ENCODE results near the gene CACNG7. TPM values are rescaled to one million over a fixed set of nuclear protein-coding genes. Genes with fewer than 3 reads are reported as not detected.

Gene CACNG7
- total RNA-seq, 4 donors from 2014 or later = not detected

GRCh38 chr19:53883231-53883661, 25.8 kb upstream of the CACNG7 start:
- DNase-seq = no peak
- 4 to 5% methylated on average over 4 of the region's 19 CpGs for WGBS, 2 donors
- no peak overlapping the region for H3K4me3 ChIP-seq
- no peak overlapping the region for H3K27ac ChIP-seq
- intact Hi-C loops (cut with DNase I) = no loop called here
- no peaks in the 10 kb centered on the region for H3K9me3 ChIP-seq
- peaks cover 0 to 77% (median 17%) of the 10 kb centered on the region in 4 donors for H3K27me3 ChIP-seq
- peaks cover 12 to 39% (median 15%) of the 10 kb centered on the region in 3 donors for H3K4me1 ChIP-seq
- H3K36me3 ChIP-seq = no peaks in the 10 kb centered on the region
- no peak for TF ChIP-seq POLR2A (IDR thresholded peaks at IDR 0.05)

- Histone ChIP-seq H3K4me3 (no peak overlapping the region), H3K27ac (no peak overlapping the region), H3K9me3 (no peaks in the 10 kb centered on the region), H3K36me3 (no peaks in the 10 kb centered on the region), H3K27me3 (peaks cover 0 to 74% (median 17%) of the 10 kb centered on the region in 4 donors), H3K4me1 (peaks cover 10 to 37% (median 15%) of the 10 kb centered on the region in 3 donors)
- no peak for DNase-seq
- intact Hi-C loops (cut with DNase I) = no loop called here
- 18 to 24% methylated on average over 11 of the region's 11 CpGs for WGBS, 2 donors
- TF ChIP-seq CTCF (IDR thresholded peaks at IDR 0.05) (no peak), POLR2A (IDR thresholded peaks at IDR 0.05) (no peak)
Measured at GRCh38 chr19:53883741-53884140, 25.3 kb upstream of the CACNG7 start.

GRCh38 chr19:53884256-53884655, 24.8 kb upstream of the CACNG7 start:
- 36 to 46% methylated on average over 5 to 10 of the region's 12 CpGs for WGBS, 2 donors
- Histone ChIP-seq H3K36me3 (no peaks in the 10 kb centered on the region), H3K4me1 (peaks cover 7 to 31% (median 15%) of the 10 kb centered on the region in 3 donors), H3K27me3 (peaks cover 0 to 69% (median 17%) of the 10 kb centered on the region in 4 donors), H3K9me3 (no peaks in the 10 kb centered on the region), H3K27ac (no peak overlapping the region), H3K4me3 (no peak overlapping the region)
- intact Hi-C loops (cut with DNase I) = no loop called here
- TF ChIP-seq CTCF (IDR thresholded peaks at IDR 0.05) = no peak
- TF ChIP-seq POLR2A (IDR thresholded peaks at IDR 0.05) = no peak
- DNase-seq = no peak

- no peak for DNase-seq
- intact Hi-C loops (cut with DNase I) = no loop called here
- 83 to 95% methylated on average over 10 of the region's 10 CpGs for WGBS, 2 donors
- Histone ChIP-seq H3K27ac (no peak overlapping the region), H3K9me3 (peaks cover 0 to 3% (median 0%) of the 10 kb centered on the region in 3 donors), H3K27me3 (peaks cover 0 to 69% (median 17%) of the 10 kb centered on the region in 4 donors), H3K36me3 (no peaks in the 10 kb centered on the region), H3K4me3 (no peak overlapping the region), H3K4me1 (peaks cover 7 to 30% (median 15%) of the 10 kb centered on the region in 3 donors)
- TF ChIP-seq POLR2A (IDR thresholded peaks at IDR 0.05) (no peak), CTCF (IDR thresholded peaks at IDR 0.05) (no peak)
Measured at GRCh38 chr19:53885036-53885435, 24.0 kb upstream of the CACNG7 start.

GRCh38 chr19:53892301-53892980, 16.6 kb upstream of the CACNG7 start:
- no peak overlapping the region for H3K27ac ChIP-seq
- H3K9me3 ChIP-seq = peaks cover 0 to 4% (median 0%) of the 10 kb centered on the region in 3 donors
- 62 to 69% methylated on average over 17 to 22 of the region's 23 CpGs for WGBS, 2 donors
- H3K4me1 ChIP-seq = peaks cover 0 to 7% (median 0%) of the 10 kb centered on the region in 3 donors
- DNase-seq = no peak
- H3K4me3 ChIP-seq = no peak overlapping the region
- H3K27me3 ChIP-seq = peaks cover 0 to 82% (median 0%) of the 10 kb centered on the region in 4 donors
- TF ChIP-seq CTCF (IDR thresholded peaks at IDR 0.05) (no peak), POLR2A (IDR thresholded peaks at IDR 0.05) (no peak)
- intact Hi-C loops (cut with DNase I) = no loop called here
- H3K36me3 ChIP-seq = no peaks in the 10 kb centered on the region

Data from esophagus squamous epithelium (tissue), 5 donors.